T-helper 2 cell (primary cell): ENCODE data around the gene ACSM6.

Experiments
- DNase-seq, 5 experiments: peaks; one replicate each; pipeline versions ENCODE4 v3.0.0 to v3.0.0-alpha.2; 2012 to 2022

The ACSM6 gene

GRCh38 chr10:95247200-95247880 lies 53.3 kb downstream of the ACSM6 start:
- no peak for DNase-seq

GRCh38 chr10:95247881-95248583 lies 54.0 kb downstream of the ACSM6 start:
- DNase-seq: no peak

- no peak for DNase-seq
These were observed 55.0 kb downstream of the ACSM6 start for GRCh38 chr10:95248989-95249388.

GRCh38 chr10:95249467-95249866 lies 55.4 kb downstream of the ACSM6 start:
- no peak for DNase-seq

GRCh38 chr10:95250856-95251255 lies 56.8 kb downstream of the ACSM6 start:
- DNase-seq: no peak

- no peak for DNase-seq
These were observed 59.0 kb downstream of the ACSM6 start for GRCh38 chr10:95253007-95253406.

GRCh38 chr10:95253686-95254085 lies 59.6 kb downstream of the ACSM6 start:
- no peak for DNase-seq

- no peak for DNase-seq
These were observed 60.6 kb downstream of the ACSM6 start for GRCh38 chr10:95254629-95255028.

GRCh38 chr10:95256268-95256667 lies 62.2 kb downstream of the ACSM6 start:
- no peak for DNase-seq

GRCh38 chr10:95257849-95258248 lies 63.8 kb downstream of the ACSM6 start:
- DNase-seq: no peak

- DNase-seq: no peak
These were observed 66.4 kb downstream of the ACSM6 start for GRCh38 chr10:95260397-95260881.

- no peak for DNase-seq
These were observed 67.0 kb downstream of the ACSM6 start for GRCh38 chr10:95260909-95261552.

GRCh38 chr10:95261926-95262325 lies 67.9 kb downstream of the ACSM6 start:
- DNase-seq: no peak

- DNase-seq: no peak
These were observed 68.9 kb downstream of the ACSM6 start for GRCh38 chr10:95262763-95263518.

- DNase-seq: no peak
These were observed 69.8 kb downstream of the ACSM6 start for GRCh38 chr10:95263864-95264226.

- DNase-seq: no peak
These were observed 70.4 kb downstream of the ACSM6 start for GRCh38 chr10:95264227-95265051.

- no peak for DNase-seq
These were observed 71.5 kb downstream of the ACSM6 start for GRCh38 chr10:95265572-95265971.

GRCh38 chr10:95266674-95267095 lies 72.6 kb downstream of the ACSM6 start:
- DNase-seq: no peak

- no peak for DNase-seq
These were observed 73.2 kb downstream of the ACSM6 start for GRCh38 chr10:95267251-95267650.

GRCh38 chr10:95268438-95268837 lies 74.4 kb downstream of the ACSM6 start:
- no peak for DNase-seq

- DNase-seq: no peak
These were observed 79.6 kb downstream of the ACSM6 start for GRCh38 chr10:95273393-95274312.
